ENCODE data around the gene LRRC74A.

LRRC74A gene

DNA sequence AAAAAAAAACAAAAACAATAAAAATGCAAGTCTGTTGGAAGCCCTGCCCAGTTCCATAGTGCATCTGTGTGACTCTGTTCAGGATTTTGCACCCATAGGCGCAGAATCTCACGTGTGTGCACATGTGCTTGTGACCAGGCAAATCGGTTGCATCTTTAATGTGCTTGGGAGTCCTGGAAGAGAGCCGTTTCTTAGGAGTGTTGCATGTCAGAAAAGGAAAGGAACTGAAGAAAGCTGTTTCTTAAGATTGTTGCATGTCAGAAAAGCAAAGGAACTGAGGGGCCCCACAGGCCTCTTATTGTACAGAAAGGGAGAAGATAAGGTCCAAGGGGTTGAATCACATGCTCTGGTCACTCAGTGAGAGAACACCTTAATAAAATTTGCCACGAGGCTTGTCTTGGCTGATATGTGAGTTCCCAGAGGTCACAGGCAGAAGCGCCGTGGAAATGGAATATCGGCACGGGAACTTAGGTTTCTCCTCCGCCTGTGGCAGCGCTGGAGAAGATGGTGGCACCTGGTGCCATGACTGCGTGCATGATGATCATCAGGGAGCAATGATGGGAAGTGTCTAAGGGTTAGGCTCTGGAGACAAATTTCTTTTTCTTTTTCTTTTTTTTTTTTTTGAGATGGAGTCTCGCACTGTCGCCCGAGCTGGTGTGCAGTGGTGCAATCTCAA lies 90.0 kb downstream of the LRRC74A start:
- TF ChIP-seq CTCF (IDR thresholded peaks at IDR 0.05; ENCODE audit: low read depth, low read length) = no peak
- no peak for DNase-seq
- Histone ChIP-seq H3K36me3 (no peaks in the 10 kb centered on the region), H3K27me3 (ENCODE audit: insufficient read depth, low read depth, severe bottlenecking) (no peaks in the 10 kb centered on the region), H3K27ac (no peak overlapping the region), H3K4me3 (ENCODE audit: low read depth, low read length) (no peak overlapping the region), H3K9me3 (ENCODE audit: severe bottlenecking) (no peaks in the 10 kb centered on the region)

GRCh38 chr14:76917158-76917596 lies 91.0 kb downstream of the LRRC74A start:
- no peak overlapping the region for H3K27ac ChIP-seq

DNA sequence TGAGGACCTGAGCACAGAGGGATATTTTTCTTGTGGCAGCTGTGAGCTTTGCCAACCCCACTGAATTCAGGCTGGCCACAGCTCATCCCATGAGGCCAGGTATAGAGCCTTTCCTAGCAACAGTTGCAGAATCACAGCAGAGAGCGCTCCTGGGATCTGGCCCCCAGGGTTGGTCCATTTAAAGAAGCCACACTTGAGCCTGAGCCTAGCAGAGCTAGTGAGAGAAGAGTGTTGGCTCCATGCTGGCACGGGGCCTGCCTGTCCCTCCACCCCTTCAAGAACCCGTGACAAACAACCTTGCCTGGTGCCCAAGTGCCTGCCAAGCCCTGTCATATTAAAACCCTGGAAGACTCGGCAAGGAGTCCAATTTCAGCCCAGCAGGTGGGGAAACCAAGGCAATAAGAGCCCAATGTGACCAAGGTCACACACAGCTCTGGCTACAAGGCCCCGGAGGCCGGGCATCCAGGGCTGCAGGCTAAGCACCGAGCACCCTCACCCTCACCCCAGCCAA lies 91.6 kb downstream of the LRRC74A start:
- Histone ChIP-seq H3K27me3 (ENCODE audit: insufficient read depth, low read depth, severe bottlenecking) (no peaks in the 10 kb centered on the region), H3K4me3 (ENCODE audit: low read depth, low read length) (no peak overlapping the region), H3K36me3 (no peaks in the 10 kb centered on the region), H3K9me3 (ENCODE audit: severe bottlenecking) (no peaks in the 10 kb centered on the region), H3K27ac (no peak overlapping the region; the same call in 1 of the 2 replicates)
- DNase-seq = no peak
- no peak for TF ChIP-seq CTCF (IDR thresholded peaks at IDR 0.05; ENCODE audit: low read depth, low read length)

More at GRCh38 chr14:76917158-76917596, 91.0 kb downstream of the LRRC74A start:
- no peak overlapping the region for H3K4me3 ChIP-seq (ENCODE audit: low read depth, low read length)
- TF ChIP-seq CTCF (IDR thresholded peaks at IDR 0.05; ENCODE audit: low read depth, low read length) = peak; percentile 88
- DNase-seq = peak; percentile 84
- no peaks in the 10 kb centered on the region for H3K27me3 ChIP-seq (ENCODE audit: insufficient read depth, low read depth, severe bottlenecking)
- H3K9me3 ChIP-seq (ENCODE audit: severe bottlenecking) = no peaks in the 10 kb centered on the region
- H3K36me3 ChIP-seq = no peaks in the 10 kb centered on the region

DNA sequence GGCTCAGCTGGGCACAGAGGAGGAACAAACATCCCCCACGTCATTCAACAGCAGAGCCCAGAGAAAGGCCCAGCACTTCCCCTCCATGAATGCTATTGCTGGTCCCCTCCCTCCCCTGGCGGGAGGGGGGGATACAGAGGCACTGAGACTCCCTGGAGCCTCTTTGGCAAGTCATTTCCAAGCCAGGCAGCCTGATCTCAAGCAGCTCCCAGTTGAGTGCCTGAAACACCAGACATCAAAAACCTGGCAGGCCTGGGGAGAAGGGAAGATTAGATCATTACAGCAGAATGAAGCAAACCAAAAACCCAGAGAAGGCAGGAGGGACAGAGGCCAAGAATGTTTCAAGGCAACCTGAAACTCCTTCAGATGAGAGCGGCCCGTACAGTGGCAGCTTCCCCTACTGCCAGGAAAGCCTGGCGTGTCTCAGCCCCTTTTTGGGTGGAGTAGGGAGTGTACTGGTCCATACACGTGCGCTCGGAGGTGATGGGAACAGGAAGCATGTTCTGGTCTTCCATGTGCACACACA lies 92.1 kb downstream of the LRRC74A start:
- Histone ChIP-seq H3K27me3 (ENCODE audit: insufficient read depth, low read depth, severe bottlenecking) (no peaks in the 10 kb centered on the region), H3K9me3 (ENCODE audit: severe bottlenecking) (no peaks in the 10 kb centered on the region), H3K4me3 (ENCODE audit: low read depth, low read length) (no peak overlapping the region), H3K27ac (peak overlapping the region; percentile 11; the same call in 1 of the 2 replicates), H3K36me3 (no peaks in the 10 kb centered on the region)
- no peak for TF ChIP-seq CTCF (IDR thresholded peaks at IDR 0.05; ENCODE audit: low read depth, low read length)
- no peak for DNase-seq

GRCh38 chr14:76918782-76919394 lies 92.7 kb downstream of the LRRC74A start:
- peak overlapping the region; percentile 59 for H3K27ac ChIP-seq
- H3K27me3 ChIP-seq (ENCODE audit: insufficient read depth, low read depth, severe bottlenecking) = no peaks in the 10 kb centered on the region
- TF ChIP-seq CTCF (IDR thresholded peaks at IDR 0.05; ENCODE audit: low read depth, low read length) = peak; percentile 62
- H3K4me3 ChIP-seq (ENCODE audit: low read depth, low read length) = no peak overlapping the region
- peak; percentile 75 for DNase-seq
- H3K36me3 ChIP-seq = no peaks in the 10 kb centered on the region
- no peaks in the 10 kb centered on the region for H3K9me3 ChIP-seq (ENCODE audit: severe bottlenecking)

All from WERI-Rb-1 (cell line).